SK-N-SH (cell line): ENCODE measurements around the gene ZXDC.

Experiments used
- CHD2 ChIP-seq: fragments of 150-350 bp; IDR thresholded peaks from 2 replicates; pipeline ENCODE4 v1.6.1; 2018; ENCODE audit warnings: low read length; ENCODE audit not compliant: partially characterized antibody
- CTCF ChIP-seq: fragments of 200-600 bp; sonication (generic); IDR thresholded peaks from 2 replicates; pipeline ENCODE4 v1.6.1; 2017; ENCODE audit warnings: antibody characterized with exemption, mild to moderate bottlenecking, moderate library complexity
- EZH2phosphoT487 ChIP-seq: fragments of 200-600 bp; sonication (generic); IDR thresholded peaks from 2 replicates; pipeline ENCODE4 v1.6.1; 2017; ENCODE audit warnings: low read depth, mixed run types, mild to moderate bottlenecking, antibody characterized with exemption, moderate library complexity, borderline replicate concordance
- FOXJ3 ChIP-seq: sonication (generic); formaldehyde crosslinking; IDR thresholded peaks from 2 replicates; pipeline ENCODE4 v1.5.1; 2020; ENCODE audit warnings: mild to moderate bottlenecking, missing genetic modification reagents
- GABPA ChIP-seq: IDR thresholded peaks from 2 replicates; pipeline ENCODE4 v1.4.0; 2012; ENCODE audit warnings: low read depth, mild to moderate bottlenecking
- MXI1 ChIP-seq: IDR thresholded peaks from 2 replicates; pipeline ENCODE4 v1.6.1; 2012; ENCODE audit warnings: mild to moderate bottlenecking, low read depth, low read length, improper control_type of control experiment
- POLR2AphosphoS5 ChIP-seq: IDR thresholded peaks from 2 replicates; pipeline ENCODE4 v1.6.1; 2012; ENCODE audit warnings: low read depth, low read length
- RAD21 ChIP-seq: IDR thresholded peaks from 2 replicates; pipeline ENCODE4 v1.6.1; 2012; ENCODE audit warnings: mild to moderate bottlenecking, low read length
- REST ChIP-seq: IDR thresholded peaks from 2 replicates; pipeline ENCODE4 v1.6.1; 2012; ENCODE audit warnings: mild to moderate bottlenecking, low read depth, low read length, moderate library complexity
- TAF1 ChIP-seq: IDR thresholded peaks from 2 replicates; pipeline ENCODE4 v1.6.1; 2012; ENCODE audit warnings: low read depth, mild to moderate bottlenecking, low read length, moderate library complexity, borderline replicate concordance
- TCF12 ChIP-seq: IDR thresholded peaks from 2 replicates; pipeline ENCODE4 v1.4.0; 2012
- YY1 ChIP-seq: IDR thresholded peaks from 2 replicates; pipeline ENCODE4 v1.4.0; 2012; ENCODE audit warnings: low read depth, mild to moderate bottlenecking

GRCh38 chr3:126510308-126510910 is 34.7 kb upstream of the ZXDC start:
- TF ChIP-seq CHD2 (no peak), TAF1 (no peak), CTCF (no peak), RAD21 (no peak), EZH2phosphoT487 (no peak), TCF12 (no peak), FOXJ3 (CRISPR knock-in tag) (no peak), POLR2AphosphoS5 (no peak), GABPA (no peak), REST (no peak), MXI1 (no peak), YY1 (no peak)
